SJSA1 (cell line): ENCODE results near the gene ZC3H11A. TPM values are rescaled to one million over a fixed set of nuclear protein-coding genes. Genes with fewer than 3 reads are reported as not detected.
"Not testable (repeated sequence)": the region's sequence is repeated elsewhere in the genome, so short reads cannot be mapped to it uniquely, and the experiment has no call there.

ENCODE experiments used
- DNase-seq, 2 experiments: peaks; one replicate each; pipeline ENCODE4 v3.0.0-alpha.2; 2015 to 2020; ENCODE audit warnings: low spot score in 2 of 2, low read depth in 1 of 2
- H3K27ac ChIP-seq: fragments of 250-450 bp; sonication (Bioruptor Pico); 2 replicates; pipeline ENCODE4 v1.5.1; 2020; ENCODE audit warnings: mild to moderate bottlenecking, moderate library complexity
- H3K27me3 ChIP-seq: fragments of 250-450 bp; sonication (Bioruptor Pico); replicated peaks from 2 replicates; pipeline ENCODE4 v1.5.1; 2020; ENCODE audit warnings: mild to moderate bottlenecking, moderate library complexity
- H3K36me3 ChIP-seq: fragments of 250-450 bp; sonication (Bioruptor Pico); 2 replicates; pipeline ENCODE4 v1.5.1; 2020; ENCODE audit warnings: mild to moderate bottlenecking
- H3K4me1 ChIP-seq: fragments of 250-450 bp; sonication (Bioruptor Pico); replicated peaks from 2 replicates; pipeline ENCODE4 v1.6.1; 2021; ENCODE audit warnings: mild to moderate bottlenecking
- H3K4me3 ChIP-seq: fragments of 250-450 bp; sonication (Bioruptor Pico); 2 replicates; pipeline ENCODE4 v1.5.1; 2020; ENCODE audit warnings: mild to moderate bottlenecking
- H3K9me3 ChIP-seq: fragments of 250-450 bp; sonication (Bioruptor Pico); replicated peaks from 2 replicates; pipeline ENCODE4 v1.5.1; 2020; ENCODE audit warnings: mild to moderate bottlenecking
- total RNA-seq: library from RNA; depleted of rRNA; stranded (reverse); fragments of >200 nt; shearing (Covaris generic); gene quantifications from 2 replicates; pipeline ENCODE4 v1.2.3, GENCODE V29; 2014

The ZC3H11A gene
- total RNA-seq, 1 experiment from 2014 or later, result 99.3 TPM

GRCh38 chr1:203768256-203768655, 27.2 kb upstream of the ZC3H11A start:
- Histone ChIP-seq H3K27me3 (0 out of 2 replicates have a peak, but pooled peaks cover 7% of the 10 kb centered on the region), H3K4me3 (no peak overlapping the region), H3K27ac (no peak overlapping the region), H3K36me3 (no peaks in the 10 kb centered on the region), H3K9me3 (no peaks in the 10 kb centered on the region), H3K4me1 (no peaks in the 10 kb centered on the region)
- no peak for DNase-seq

GRCh38 chr1:203769505-203770343, 25.7 kb upstream of the ZC3H11A start:
- no peak overlapping the region for H3K27ac ChIP-seq
- H3K4me1 ChIP-seq, result no peaks in the 10 kb centered on the region
- H3K36me3 ChIP-seq, result no peaks in the 10 kb centered on the region
- no peak overlapping the region for H3K4me3 ChIP-seq
- H3K27me3 ChIP-seq, result 0 out of 2 replicates have a peak, but pooled peaks cover 7% of the 10 kb centered on the region
- H3K9me3 ChIP-seq, result no peaks in the 10 kb centered on the region
- DNase-seq, result no peak

GRCh38 chr1:203771901-203772301, 23.5 kb upstream of the ZC3H11A start:
- Histone ChIP-seq H3K4me3 (no peak overlapping the region), H3K9me3 (no peaks in the 10 kb centered on the region), H3K27ac (no peak overlapping the region), H3K27me3 (0 out of 2 replicates have a peak, but pooled peaks cover 4% of the 10 kb centered on the region), H3K4me1 (no peaks in the 10 kb centered on the region), H3K36me3 (no peaks in the 10 kb centered on the region)
- no peak for DNase-seq

GRCh38 chr1:203772836-203773235, 22.6 kb upstream of the ZC3H11A start:
- no peak overlapping the region for H3K4me3 ChIP-seq
- no peaks in the 10 kb centered on the region for H3K4me1 ChIP-seq
- no peak overlapping the region for H3K27ac ChIP-seq
- H3K27me3 ChIP-seq, result 0 out of 2 replicates have a peak, but pooled peaks cover 4% of the 10 kb centered on the region
- no peaks in the 10 kb centered on the region for H3K36me3 ChIP-seq
- DNase-seq, result no peak
- H3K9me3 ChIP-seq, result no peaks in the 10 kb centered on the region

GRCh38 chr1:203776636-203777035, 18.8 kb upstream of the ZC3H11A start:
- no peak overlapping the region for H3K27ac ChIP-seq
- H3K36me3 ChIP-seq, result no peaks in the 10 kb centered on the region
- DNase-seq, result no peak
- no peak overlapping the region for H3K4me3 ChIP-seq
- no peaks in the 10 kb centered on the region for H3K4me1 ChIP-seq
- H3K9me3 ChIP-seq, result no peaks in the 10 kb centered on the region
- no peaks in the 10 kb centered on the region for H3K27me3 ChIP-seq

- Histone ChIP-seq H3K9me3 (no peaks in the 10 kb centered on the region), H3K4me1 (no peaks in the 10 kb centered on the region), H3K27me3 (no peaks in the 10 kb centered on the region), H3K36me3 (no peaks in the 10 kb centered on the region), H3K27ac (no peak overlapping the region), H3K4me3 (no peak overlapping the region)
- DNase-seq, result no peak
These were observed 17.8 kb upstream of the ZC3H11A start for GRCh38 chr1:203777596-203777995.

- Histone ChIP-seq H3K27ac (no peak overlapping the region), H3K4me1 (no peaks in the 10 kb centered on the region), H3K9me3 (no peaks in the 10 kb centered on the region), H3K36me3 (no peaks in the 10 kb centered on the region), H3K4me3 (no peak overlapping the region), H3K27me3 (no peaks in the 10 kb centered on the region)
- no peak for DNase-seq
These were observed 17.3 kb upstream of the ZC3H11A start for GRCh38 chr1:203778146-203778545.

- H3K27ac ChIP-seq, result no peak overlapping the region
- H3K4me1 ChIP-seq, result no peaks in the 10 kb centered on the region
- no peaks in the 10 kb centered on the region for H3K9me3 ChIP-seq
- H3K4me3 ChIP-seq, result no peak overlapping the region
- no peaks in the 10 kb centered on the region for H3K27me3 ChIP-seq
- no peaks in the 10 kb centered on the region for H3K36me3 ChIP-seq
- DNase-seq, result no peak
These were observed 16.6 kb upstream of the ZC3H11A start for GRCh38 chr1:203778789-203779188.

- Histone ChIP-seq H3K27me3 (no peaks in the 10 kb centered on the region), H3K4me3 (no peak overlapping the region), H3K9me3 (no peaks in the 10 kb centered on the region), H3K4me1 (no peaks in the 10 kb centered on the region), H3K27ac (no peak overlapping the region), H3K36me3 (no peaks in the 10 kb centered on the region)
- DNase-seq, result no peak
These were observed 13.5 kb upstream of the ZC3H11A start for GRCh38 chr1:203781962-203782361.

GRCh38 chr1:203789966-203790365, 5.5 kb upstream of the ZC3H11A start:
- Histone ChIP-seq H3K27ac (no peak overlapping the region), H3K36me3 (no peaks in the 10 kb centered on the region), H3K9me3 (no peaks in the 10 kb centered on the region), H3K27me3 (no peaks in the 10 kb centered on the region), H3K4me1 (peaks cover 3% of the 10 kb centered on the region; the same call in 1 of the 2 replicates), H3K4me3 (no peak overlapping the region)
- no peak for DNase-seq

GRCh38 chr1:203791498-203791897, 3.9 kb upstream of the ZC3H11A start:
- H3K27ac ChIP-seq, result no peak overlapping the region
- DNase-seq, result no peak
- H3K4me1 ChIP-seq, result peaks cover 4% of the 10 kb centered on the region; the same call in 1 of the 2 replicates
- H3K27me3 ChIP-seq, result no peaks in the 10 kb centered on the region
- H3K36me3 ChIP-seq, result peaks cover 6% of the 10 kb centered on the region; the same call in 1 of the 2 replicates
- no peaks in the 10 kb centered on the region for H3K9me3 ChIP-seq
- no peak overlapping the region for H3K4me3 ChIP-seq

- Histone ChIP-seq H3K36me3 (peaks cover 15% of the 10 kb centered on the region), H3K27ac (no peak overlapping the region)
- no peak for DNase-seq
These were observed 2.9 kb upstream of the ZC3H11A start for GRCh38 chr1:203792486-203792885.

GRCh38 chr1:203793561-203793960, 1.9 kb upstream of the ZC3H11A start:
- peaks cover 26% of the 10 kb centered on the region for H3K36me3 ChIP-seq
- H3K4me3 ChIP-seq, H3K27me3 ChIP-seq, H3K9me3 ChIP-seq, H3K27ac ChIP-seq, DNase-seq: not testable (repeated sequence)
- H3K4me1 ChIP-seq, result peaks cover 14% of the 10 kb centered on the region

More at GRCh38 chr1:203792486-203792885, 2.9 kb upstream of the ZC3H11A start:
- H3K4me1 ChIP-seq, result peaks cover 14% of the 10 kb centered on the region
- H3K4me3 ChIP-seq, result no peak overlapping the region
- no peaks in the 10 kb centered on the region for H3K9me3 ChIP-seq
- H3K27me3 ChIP-seq, result no peaks in the 10 kb centered on the region

- DNase-seq, result no peak
- Histone ChIP-seq H3K36me3 (peaks cover 40% of the 10 kb centered on the region), H3K9me3 (no peaks in the 10 kb centered on the region), H3K4me1 (peaks cover 14% of the 10 kb centered on the region), H3K27me3 (no peaks in the 10 kb centered on the region), H3K4me3 (peak overlapping the region; percentile 68), H3K27ac (peak overlapping the region; percentile 98)
These were observed 521 bp upstream of the ZC3H11A start for GRCh38 chr1:203794764-203795440.
